ENCODE results near the gene WWTR1. TPM values are rescaled to one million over a fixed set of nuclear protein-coding genes. Genes with fewer than 3 reads are reported as not detected.
A peak's percentile ranks its signal among the peaks of the same experiment; 100 is the strongest.

WWTR1 gene
- total RNA-seq, 1 experiment from 2014 or later, result 24.4 TPM

DNA sequence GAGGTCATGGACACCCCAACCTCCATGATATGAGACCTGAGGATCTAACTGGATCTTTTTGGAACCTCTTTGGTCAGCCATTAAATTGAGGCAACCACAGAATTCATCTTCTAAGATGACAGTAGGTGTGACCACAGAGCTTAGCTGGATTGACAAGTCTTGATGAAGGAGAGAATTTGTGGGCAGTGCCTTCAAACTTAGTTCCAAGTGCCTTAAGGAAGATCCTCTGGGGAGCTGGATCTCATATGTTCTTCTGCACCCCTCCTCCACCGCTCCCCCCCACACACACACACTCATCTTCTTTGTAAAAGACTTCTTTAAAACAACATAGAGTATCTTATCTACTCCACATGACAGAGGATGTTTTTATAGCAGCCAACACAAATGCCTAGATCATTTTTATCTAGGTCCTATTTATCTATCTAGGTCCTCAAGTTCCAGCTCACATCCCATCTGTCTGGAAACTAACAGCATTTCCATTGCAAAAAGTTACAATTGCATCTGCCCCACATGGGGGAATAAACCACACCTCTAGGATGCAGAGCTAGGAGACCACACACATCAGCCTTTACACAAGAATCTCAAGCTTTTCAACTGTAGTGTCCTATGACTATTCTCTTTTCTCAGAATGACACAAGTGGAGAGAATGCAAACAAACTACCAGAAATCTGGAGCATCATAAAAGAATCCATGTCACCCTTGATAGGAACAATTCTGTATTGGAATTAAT lies 37.4 kb downstream of the WWTR1 start:
- H3K27ac Mint-ChIP-seq, result peak overlapping the region in 1 of 3 experiments; percentile 2; a peak in 2 of 7 replicates
- Histone ChIP-seq H2AK5ac (ENCODE audit: insufficient read length, low read length) (no peak overlapping the region), H3K4ac (ENCODE audit: low read depth, low read length) (no peak overlapping the region), H4K8ac (replicated peaks; ENCODE audit: insufficient read length, low read depth, low read length) (no peak overlapping the region), H3K9ac (ENCODE audit: extremely low read depth, insufficient read length, low read length) (no peak overlapping the region), H3K79me2 (ENCODE audit: insufficient read depth, low read length) (peaks cover 2% of the 10 kb centered on the region; the same call in 1 of the 2 replicates), H3K27ac (ENCODE audit: insufficient read length, low read depth, low read length) (no peak overlapping the region), H3K4me2 (ENCODE audit: insufficient read depth, insufficient read length, low read length) (no peak overlapping the region), H4K20me1 (ENCODE audit: control insufficient read depth, insufficient read depth, insufficient read length) (no peaks in the 10 kb centered on the region), H3K4me1 (ENCODE audit: insufficient read depth, low read length) (peaks cover 8% of the 10 kb centered on the region; the same call in 1 of the 2 replicates), H3K18ac (ENCODE audit: insufficient read length, low read depth, low read length) (no peak overlapping the region), H2BK5ac (ENCODE audit: insufficient read length, low read length) (no peak overlapping the region), H3K56ac (ENCODE audit: insufficient read length, low read depth, low read length) (no peak overlapping the region), H2BK120ac (ENCODE audit: low read depth, low read length, poor library complexity, severe bottlenecking) (no peak overlapping the region), H3K27me3 (ENCODE audit: insufficient read depth, low read length) (no peaks in the 10 kb centered on the region), H2BK12ac (ENCODE audit: insufficient read length, low read depth, low read length) (no peak overlapping the region), H3K23me2 (ENCODE audit: insufficient read length, low read depth, low read length, poor library complexity, severe bottlenecking) (no peaks in the 10 kb centered on the region), H4K91ac (ENCODE audit: insufficient read length, low read depth, low read length) (no peak overlapping the region), H3T11ph (ENCODE audit: low read length) (no peak overlapping the region), H3K79me1 (ENCODE audit: insufficient read depth, low read depth, low read length, poor library complexity, severe bottlenecking) (no peaks in the 10 kb centered on the region), H2BK20ac (ENCODE audit: low read depth, low read length, poor library complexity, severe bottlenecking) (no peak overlapping the region), H4K5ac (ENCODE audit: insufficient read length, low read depth, low read length) (no peak overlapping the region), H2BK15ac (ENCODE audit: low read depth, low read length) (no peak overlapping the region), H2AFZ (ENCODE audit: low read length) (no peak overlapping the region), H3K23ac (ENCODE audit: insufficient read length, low read depth, low read length) (no peak overlapping the region), H3K9me3 (ENCODE audit: control insufficient read depth, low read depth, low read length) (no peaks in the 10 kb centered on the region), H3K14ac (ENCODE audit: insufficient read depth, low read length) (no peak overlapping the region)
- H3K36me3 Mint-ChIP-seq (ENCODE audit: insufficient read depth in 1 of 3, low read depth in 3 of 3), result no peaks in the 10 kb centered on the region; a peak in 2 of 7 replicates
- no peak for TF ChIP-seq CTCF (conservative IDR thresholded peaks at IDR 0.05)
- no CpG with 5 or more reads among the region's 1 CpG for WGBS (ENCODE audit: extremely low coverage, insufficient read length, low lambda C conversion rate)
- H3K27me3 Mint-ChIP-seq (ENCODE audit: low read depth), result no peaks in the 10 kb centered on the region
- DNase-seq, result no peak
- no peaks in the 10 kb centered on the region for H3K9me3 Mint-ChIP-seq
- H3K4me3 Mint-ChIP-seq, result no peak overlapping the region
- H3K4me1 Mint-ChIP-seq, result peaks cover 37 to 41% of the 10 kb centered on the region in 2 experiments
